GM12872 (cell line): ENCODE data around the gene GDF15.

ENCODE experiments used
- CTCF ChIP-seq: IDR thresholded peaks from 3 replicates; pipeline ENCODE4 v1.5.1; 2011; ENCODE audit warnings: low read depth, mild to moderate bottlenecking, low read length, moderate library complexity; ENCODE audit not compliant: insufficient read depth

Gene GDF15

GRCh38 chr19:18361646-18362045 lies 24.3 kb upstream of the GDF15 start:
- TF ChIP-seq CTCF, result no peak

GRCh38 chr19:18362934-18363542 lies 22.9 kb upstream of the GDF15 start:
- TF ChIP-seq CTCF, result no peak

GRCh38 chr19:18363787-18364186 lies 22.2 kb upstream of the GDF15 start:
- TF ChIP-seq CTCF, result no peak

GRCh38 chr19:18364826-18365528 lies 21.0 kb upstream of the GDF15 start:
- no peak for TF ChIP-seq CTCF

GRCh38 chr19:18366021-18366435 lies 19.9 kb upstream of the GDF15 start:
- TF ChIP-seq CTCF, result no peak

- TF ChIP-seq CTCF, result no peak
Measured at GRCh38 chr19:18368504-18369222, 17.3 kb upstream of the GDF15 start.

- TF ChIP-seq CTCF, result no peak
Measured at GRCh38 chr19:18373407-18373891, 12.5 kb upstream of the GDF15 start.
